Nucleus accumbens (tissue), 56 donors: ENCODE results near the gene SNX24.

Experiments
- DNase-seq, 56 donors: peaks; one replicate each; lab custom pipeline; 2025; lab: John Stamatoyannopoulos, UW

The SNX24 gene

GRCh38 chr5:122915717-122916461 is 70.5 kb downstream of the SNX24 start:
- no peak for DNase-seq

- DNase-seq = no peak
These were observed 71.1 kb downstream of the SNX24 start for GRCh38 chr5:122916490-122916889.

GRCh38 chr5:122919969-122920368 is 74.6 kb downstream of the SNX24 start:
- DNase-seq = no peak

GRCh38 chr5:122921826-122922225 is 76.4 kb downstream of the SNX24 start:
- DNase-seq = no peak

- DNase-seq = no peak
These were observed 78.8 kb downstream of the SNX24 start for GRCh38 chr5:122924203-122924602.

- no peak for DNase-seq
These were observed 79.4 kb downstream of the SNX24 start for GRCh38 chr5:122924719-122925395.

GRCh38 chr5:122929001-122929400 is 83.6 kb downstream of the SNX24 start:
- no peak for DNase-seq

GRCh38 chr5:122929980-122930379 is 84.6 kb downstream of the SNX24 start:
- no peak for DNase-seq

GRCh38 chr5:122933956-122934355 is 88.5 kb downstream of the SNX24 start:
- no peak for DNase-seq

- DNase-seq = no peak
These were observed 90.7 kb downstream of the SNX24 start for GRCh38 chr5:122936088-122936487.

- peak in 16 of 56 donors; percentile 2 to 38 (median 8) for DNase-seq
These were observed 92.5 kb downstream of the SNX24 start for GRCh38 chr5:122937914-122938313.

- DNase-seq = no peak
These were observed 95.5 kb downstream of the SNX24 start for GRCh38 chr5:122940890-122941289.

- no peak for DNase-seq
These were observed 96.3 kb downstream of the SNX24 start for GRCh38 chr5:122941737-122942136.

- peak in 1 of 56 donors; percentile 15 for DNase-seq
These were observed 96.9 kb downstream of the SNX24 start for GRCh38 chr5:122942164-122942914.

GRCh38 chr5:122943050-122943698 is 97.8 kb downstream of the SNX24 start:
- DNase-seq = peak in 7 of 56 donors; percentile 5 to 30 (median 12)

- DNase-seq = no peak
These were observed 98.6 kb downstream of the SNX24 start for GRCh38 chr5:122944051-122944450.

- DNase-seq = no peak
These were observed 102.0 kb downstream of the SNX24 start for GRCh38 chr5:122947372-122947771.

GRCh38 chr5:122947772-122948171 is 102.4 kb downstream of the SNX24 start:
- no peak for DNase-seq

- no peak for DNase-seq
These were observed 102.9 kb downstream of the SNX24 start for GRCh38 chr5:122948319-122948718.

- DNase-seq = no peak
These were observed 106.2 kb downstream of the SNX24 start for GRCh38 chr5:122951658-122952057.

- no peak for DNase-seq
These were observed 109.3 kb downstream of the SNX24 start for GRCh38 chr5:122954719-122955118.
